Tibial nerve (tissue), 4 donors: Measurements from ENCODE around the gene RIN3. TPM values are rescaled to one million over a fixed set of nuclear protein-coding genes. Genes with fewer than 3 reads are reported as not detected.

Experiments used
- DNase-seq, 2 donors: peaks; one replicate each; pipeline ENCODE4 v3.0.0-alpha.2; 2019; ENCODE audit warnings: low spot score in 2 of 2
- H3K27ac ChIP-seq, 4 donors: fragments of 200-600 bp; sonication (generic) in 3 of 4; one replicate each; pipeline ENCODE4 v1.5.1; 2017 to 2019; ENCODE audit warnings: mild to moderate bottlenecking in 1 of 4
- H3K27me3 ChIP-seq, 2 donors: fragments of 200-600 bp; sonication (generic) in 1 of 2; one replicate each; pipeline versions ENCODE4 v1.5.1 to v1.6.0; 2017 to 2019
- H3K36me3 ChIP-seq, 3 donors: fragments of 200-600 bp; sonication (generic); one replicate each; pipeline ENCODE4 v1.5.1; 2018 to 2019
- H3K4me1 ChIP-seq, 4 donors: fragments of 200-600 bp; sonication (generic) in 3 of 4; one replicate each; pipeline ENCODE4 v1.5.1; 2017 to 2019
- H3K4me3 ChIP-seq, 4 donors: fragments of 200-600 bp; sonication (generic) in 3 of 4; one replicate each; pipeline ENCODE4 v1.5.1; 2017 to 2019; ENCODE audit warnings: mild to moderate bottlenecking in 1 of 4, moderate library complexity in 1 of 4
- H3K9me3 ChIP-seq, 4 donors: fragments of 200-600 bp; sonication (generic) in 3 of 4; one replicate each; pipeline ENCODE4 v1.5.1; 2017 to 2019
- EP300 ChIP-seq, 2 donors: sonication (generic); formaldehyde crosslinking; IDR thresholded peaks; one replicate each; pipeline ENCODE4 v1.6.1; 2017; ENCODE audit warnings: antibody characterized with exemption in 2 of 2, mild to moderate bottlenecking in 1 of 2
- POLR2A ChIP-seq, 2 donors: fragments of 450-650 bp; IDR thresholded peaks; one replicate each; pipeline ENCODE4 v1.6.1; 2017; ENCODE audit warnings: antibody characterized with exemption in 2 of 2, mild to moderate bottlenecking in 2 of 2, moderate library complexity in 2 of 2
- WGBS, 2 donors: methylation state at CpG; one replicate each; pipeline ENCODE4 v1.1.5; 2018; 5-methylcytosine and 5-hydroxymethylcytosine counted together
- total RNA-seq, 4 donors: library from RNA; depleted of rRNA; stranded (reverse); fragments of >200 nt; gene quantifications; one replicate each; pipeline ENCODE4 v1.1.0, GENCODE V29; 2016
- TF ChIP-seq, protein P1 (sequence below), 5 experiments: fragments of 200-600 bp in 3 of 5; fragments of 450-650 bp in 2 of 5; sonication (generic) in 3 of 5; IDR thresholded peaks; one replicate each; pipeline ENCODE4 v1.5.1; 2016 to 2019; ENCODE audit warnings: antibody characterized with exemption in 5 of 5, mild to moderate bottlenecking in 3 of 5, moderate library complexity in 2 of 5

RIN3 gene
- total RNA-seq, 4 donors from 2014 or later = 14.2 to 34.2 (median 15.5) TPM

DNA sequence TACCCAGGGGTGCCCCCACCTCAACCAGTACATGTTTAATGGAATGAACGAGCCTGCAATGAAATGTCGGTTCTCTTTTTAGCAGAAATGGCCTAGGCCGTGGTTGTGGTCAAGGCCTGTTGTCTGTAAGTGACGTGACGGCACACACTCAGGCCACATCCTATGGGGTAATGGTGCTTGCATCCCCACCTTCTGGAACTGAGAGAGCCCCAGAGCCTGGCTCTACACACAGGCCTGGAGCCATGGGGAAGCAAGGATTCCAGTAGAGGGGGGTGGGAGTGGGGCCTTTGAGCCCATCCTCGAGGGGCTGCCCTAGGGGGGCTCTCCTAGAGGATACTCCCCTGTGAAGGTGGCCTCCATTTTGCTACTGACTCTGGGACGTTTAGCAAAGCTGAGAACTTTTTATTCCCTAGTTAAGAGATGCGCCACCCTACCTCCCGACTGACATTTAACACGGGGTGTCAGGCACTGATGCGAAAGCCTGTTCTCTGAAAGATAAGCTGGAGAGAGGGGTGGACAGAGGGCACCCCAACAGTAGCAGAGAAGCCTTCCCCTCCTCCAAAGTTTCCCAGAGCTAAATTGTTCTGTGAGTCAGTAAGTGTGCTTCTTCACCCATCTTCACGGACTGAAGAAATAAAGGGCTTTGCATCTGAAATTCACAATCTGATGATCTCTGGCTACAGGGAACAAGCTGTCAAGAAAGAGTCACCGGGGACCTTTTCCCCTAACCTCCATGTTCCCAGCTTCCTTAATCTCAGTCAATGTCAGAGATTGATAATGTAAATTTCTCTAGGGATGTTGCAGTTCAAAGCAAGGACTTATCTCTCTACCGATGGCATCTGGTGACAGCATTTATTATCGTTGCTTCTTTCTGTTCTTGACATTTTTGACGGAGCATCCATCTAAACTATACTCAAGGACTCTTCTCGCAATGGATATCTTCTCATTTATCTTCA is 6.8 kb downstream of the RIN3 start:
- no peak for DNase-seq
- Histone ChIP-seq H3K4me3 (no peak overlapping the region), H3K27ac (no peak overlapping the region), H3K9me3 (no peaks in the 10 kb centered on the region), H3K36me3 (no peaks in the 10 kb centered on the region), H3K4me1 (peaks cover 0 to 15% (median 0%) of the 10 kb centered on the region in 4 donors), H3K27me3 (no peaks in the 10 kb centered on the region)
- no peak for TF ChIP-seq POLR2A (IDR thresholded peaks at IDR 0.05)
- TF ChIP-seq, protein P1, sequence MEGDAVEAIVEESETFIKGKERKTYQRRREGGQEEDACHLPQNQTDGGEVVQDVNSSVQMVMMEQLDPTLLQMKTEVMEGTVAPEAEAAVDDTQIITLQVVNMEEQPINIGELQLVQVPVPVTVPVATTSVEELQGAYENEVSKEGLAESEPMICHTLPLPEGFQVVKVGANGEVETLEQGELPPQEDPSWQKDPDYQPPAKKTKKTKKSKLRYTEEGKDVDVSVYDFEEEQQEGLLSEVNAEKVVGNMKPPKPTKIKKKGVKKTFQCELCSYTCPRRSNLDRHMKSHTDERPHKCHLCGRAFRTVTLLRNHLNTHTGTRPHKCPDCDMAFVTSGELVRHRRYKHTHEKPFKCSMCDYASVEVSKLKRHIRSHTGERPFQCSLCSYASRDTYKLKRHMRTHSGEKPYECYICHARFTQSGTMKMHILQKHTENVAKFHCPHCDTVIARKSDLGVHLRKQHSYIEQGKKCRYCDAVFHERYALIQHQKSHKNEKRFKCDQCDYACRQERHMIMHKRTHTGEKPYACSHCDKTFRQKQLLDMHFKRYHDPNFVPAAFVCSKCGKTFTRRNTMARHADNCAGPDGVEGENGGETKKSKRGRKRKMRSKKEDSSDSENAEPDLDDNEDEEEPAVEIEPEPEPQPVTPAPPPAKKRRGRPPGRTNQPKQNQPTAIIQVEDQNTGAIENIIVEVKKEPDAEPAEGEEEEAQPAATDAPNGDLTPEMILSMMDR (IDR thresholded peaks at IDR 0.05) = no peak
- TF ChIP-seq EP300 (IDR thresholded peaks at IDR 0.05) = no peak
- WGBS, 2 donors = 83 to 92% methylated on average over 17 of the region's 17 CpGs

DNA sequence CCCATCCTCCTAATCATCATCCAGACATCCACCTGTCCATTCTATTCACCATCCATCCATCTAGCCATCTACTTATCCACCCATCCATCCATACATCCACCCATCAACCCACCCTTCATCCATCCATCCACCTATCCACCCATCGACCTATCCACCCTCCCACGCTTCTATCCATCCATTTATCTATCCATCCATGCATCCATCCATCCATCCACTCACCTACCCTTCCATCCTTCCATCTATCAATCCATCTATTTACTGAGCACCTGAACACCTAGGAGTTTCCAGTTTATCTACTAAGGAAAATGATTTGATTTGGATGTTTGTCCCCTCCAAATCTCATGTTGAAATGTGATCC is 7.5 kb downstream of the RIN3 start:
- WGBS, 2 donors = 90 to 95% methylated on average over 2 of the region's 2 CpGs
- no peak for DNase-seq
- TF ChIP-seq, protein P1 (IDR thresholded peaks at IDR 0.05) = no peak
- no peak for TF ChIP-seq POLR2A (IDR thresholded peaks at IDR 0.05)
- no peak for TF ChIP-seq EP300 (IDR thresholded peaks at IDR 0.05)
- Histone ChIP-seq H3K36me3 (no peaks in the 10 kb centered on the region), H3K4me1 (peaks cover 0 to 10% (median 0%) of the 10 kb centered on the region in 4 donors), H3K27me3 (no peaks in the 10 kb centered on the region), H3K4me3 (no peak overlapping the region), H3K9me3 (no peaks in the 10 kb centered on the region), H3K27ac (no peak overlapping the region)

DNA sequence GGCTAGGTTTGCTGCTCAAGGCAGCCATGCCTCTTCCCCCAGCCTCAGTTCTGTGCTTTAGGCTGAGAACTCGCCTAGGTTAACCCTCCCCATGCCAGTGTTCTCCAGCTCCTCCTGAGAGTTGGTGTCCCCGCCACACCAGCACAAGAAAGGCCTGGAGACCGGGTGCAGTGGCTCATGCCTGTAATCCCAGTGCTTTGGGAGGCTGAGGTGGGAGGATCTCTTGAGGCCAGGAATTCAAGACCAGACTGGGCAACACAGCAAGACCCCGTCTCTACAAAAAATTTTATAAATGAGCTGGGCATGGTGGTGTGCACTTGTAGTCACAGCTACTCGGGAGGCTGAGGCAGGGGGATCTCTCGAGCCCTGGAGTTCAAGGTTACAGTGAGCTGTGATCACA is 10.2 kb downstream of the RIN3 start:
- H3K27ac ChIP-seq = no peak overlapping the region
- peaks cover 0 to 3% (median 0%) of the 10 kb centered on the region in 4 donors for H3K4me1 ChIP-seq
- DNase-seq = no peak
- no peak for TF ChIP-seq EP300 (IDR thresholded peaks at IDR 0.05)
- TF ChIP-seq, protein P1 (IDR thresholded peaks at IDR 0.05) = no peak
- no peak for TF ChIP-seq POLR2A (IDR thresholded peaks at IDR 0.05)
- no peaks in the 10 kb centered on the region for H3K27me3 ChIP-seq
- 86 to 92% methylated on average over 6 of the region's 6 CpGs for WGBS, 2 donors
- no peaks in the 10 kb centered on the region for H3K36me3 ChIP-seq
- H3K9me3 ChIP-seq = no peaks in the 10 kb centered on the region
- no peak overlapping the region for H3K4me3 ChIP-seq

DNA sequence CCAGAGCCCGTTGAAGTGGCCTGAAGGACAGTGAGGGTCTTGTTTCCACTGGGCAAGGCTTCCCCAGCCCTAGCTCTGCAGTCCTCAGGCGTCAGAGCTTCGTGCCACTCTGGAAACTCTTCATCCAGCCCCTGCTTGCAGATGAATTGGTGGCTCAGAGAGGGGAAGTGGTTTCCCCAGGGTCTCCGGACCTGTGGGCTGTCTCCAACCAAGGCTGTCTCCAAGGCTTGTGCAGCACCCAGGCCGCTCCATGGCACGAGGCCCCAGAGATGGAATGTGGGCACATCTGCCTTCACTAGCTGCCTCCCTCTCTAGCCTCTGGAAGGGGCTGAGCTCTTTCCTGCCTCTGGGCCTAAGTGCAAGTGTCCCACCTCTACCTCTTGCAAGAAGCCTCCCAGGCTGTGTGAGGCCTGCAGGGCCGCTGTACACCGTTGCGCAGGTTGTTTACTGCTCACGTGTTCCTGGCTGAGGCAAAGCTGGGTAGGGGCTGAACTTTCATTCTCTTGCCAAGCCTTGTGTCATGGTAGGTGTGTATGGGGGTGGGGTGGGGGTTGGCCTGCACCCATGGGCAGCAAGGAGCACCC is 11.1 kb downstream of the RIN3 start:
- H3K4me1 ChIP-seq = peaks cover 0 to 3% (median 0%) of the 10 kb centered on the region in 4 donors
- DNase-seq = no peak
- no peaks in the 10 kb centered on the region for H3K27me3 ChIP-seq
- WGBS, 2 donors = 78 to 86% methylated on average over 8 to 10 of the region's 10 CpGs
- H3K27ac ChIP-seq = no peak overlapping the region
- H3K4me3 ChIP-seq = no peak overlapping the region
- no peaks in the 10 kb centered on the region for H3K9me3 ChIP-seq
- TF ChIP-seq EP300 (IDR thresholded peaks at IDR 0.05) (no peak), POLR2A (IDR thresholded peaks at IDR 0.05) (no peak)
- TF ChIP-seq, protein P1 (IDR thresholded peaks at IDR 0.05) = no peak
- H3K36me3 ChIP-seq = no peaks in the 10 kb centered on the region
